GM12865 (cell line): ENCODE measurements around the gene PSD4.

ENCODE experiments used
- DNase-seq: peaks from one replicate; pipeline ENCODE4 v3.0.0; 2010; ENCODE audit warnings: low read depth
- H3K4me3 ChIP-seq: 2 replicates; pipeline ENCODE4 v1.5.1; 2011; ENCODE audit warnings: mild to moderate bottlenecking, low read depth, low read length, control low read depth
- CTCF ChIP-seq: IDR thresholded peaks from 2 replicates; pipeline ENCODE4 v1.5.1; 2011; ENCODE audit warnings: low read length, control low read depth, low read depth, inconsistent platforms; ENCODE audit not compliant: insufficient read depth; ENCODE audit errors: missing control alignments

The PSD4 gene

GRCh38 chr2:113173542-113174375 lies at the start of gene PSD4:
TSS of gene PSD4 (plus strand) at chr2:113173971. CDS start at chr2:113182457, 8,486 bp downstream.
- peak; percentile 96 for DNase-seq
- peak within 1 kb of the TSS; percentile 82 for H3K4me3 ChIP-seq
- TF ChIP-seq CTCF: no peak

DNA sequence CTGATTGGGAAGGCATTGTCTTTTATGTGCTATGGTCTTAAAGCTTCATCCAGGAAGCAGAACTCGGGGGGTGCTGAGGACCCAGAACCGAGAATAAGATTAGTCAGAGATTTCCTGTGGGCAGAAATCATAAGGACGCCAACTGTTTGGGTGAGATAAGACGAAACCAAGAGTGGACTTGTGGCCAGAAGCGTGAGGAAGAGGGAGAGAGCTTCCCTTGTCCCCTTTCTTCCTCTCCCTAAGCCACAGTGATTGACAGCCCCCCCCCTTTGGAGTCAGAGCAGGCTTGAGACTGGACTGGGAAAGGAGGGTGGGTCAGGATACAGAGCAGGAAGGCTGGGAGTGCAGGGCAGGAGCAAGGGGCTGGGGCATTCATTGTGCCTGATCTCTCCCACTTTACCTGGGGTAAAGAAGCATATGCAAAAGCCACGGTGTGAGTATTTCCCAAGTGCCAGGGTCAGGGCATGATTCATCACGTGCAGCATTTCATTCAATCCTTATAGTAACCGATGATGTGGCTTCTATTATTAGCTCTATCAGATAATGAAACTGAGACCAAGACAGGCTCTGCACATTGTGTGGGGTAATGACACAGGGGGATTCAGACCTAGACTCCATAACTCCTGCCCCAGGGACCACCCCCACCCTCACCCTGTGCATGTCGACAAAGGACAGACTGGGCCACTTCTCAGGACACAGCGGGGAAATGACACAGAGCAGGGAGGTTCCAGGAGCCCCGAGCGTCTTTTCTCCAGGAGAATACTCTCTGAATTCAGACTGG lies 49.4 kb upstream of the PSD4 start:
- no peak overlapping the region for H3K4me3 ChIP-seq
- no peak for TF ChIP-seq CTCF
- peak; percentile 63 for DNase-seq

GRCh38 chr2:113124984-113125855 lies 48.6 kb upstream of the PSD4 start:
- no peak for DNase-seq
- H3K4me3 ChIP-seq: no peak overlapping the region
- no peak for TF ChIP-seq CTCF

DNA sequence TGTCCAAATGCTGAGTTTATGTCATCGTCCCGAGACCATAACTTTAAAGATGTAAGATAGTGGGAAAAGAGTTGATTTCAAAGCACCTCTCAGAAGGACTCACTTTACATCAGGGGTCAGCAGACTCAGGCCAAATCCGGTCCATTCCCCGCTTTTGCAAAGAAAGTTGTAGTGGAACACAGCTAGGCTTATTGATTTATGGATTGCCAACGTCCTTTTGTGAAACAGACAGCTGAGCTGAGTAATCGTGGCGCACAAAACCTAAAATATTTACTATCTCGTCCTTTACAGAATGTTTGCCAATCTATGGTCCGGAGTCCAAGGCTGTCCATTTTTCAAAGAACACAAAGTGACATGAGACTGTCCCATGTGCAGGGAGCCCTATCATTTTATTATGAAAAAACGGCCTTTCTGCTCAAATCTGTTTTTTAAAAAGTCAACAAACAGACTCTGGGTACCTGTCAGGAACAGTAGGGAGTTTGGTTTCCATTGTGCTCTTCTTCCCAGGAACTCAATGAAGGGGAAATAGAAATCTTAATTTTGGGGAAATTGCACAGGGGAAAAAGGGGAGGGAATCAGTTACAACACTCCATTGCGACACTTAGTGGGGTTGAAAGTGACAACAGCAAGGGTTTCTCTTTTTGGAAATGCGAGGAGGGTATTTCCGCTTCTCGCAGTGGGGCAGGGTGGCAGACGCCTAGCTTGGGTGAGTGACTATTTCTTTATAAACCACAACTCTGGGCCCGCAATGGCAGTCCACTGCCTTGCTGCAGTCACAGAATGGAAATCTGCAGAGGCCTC lies 46.7 kb upstream of the PSD4 start, which contains the start of gene IL1RN:
Gene IL1RN (plus strand): TSS at position 754 of the 801 bp plus-strand sequence. CDS start 27 bp downstream, at position 781.
- no peak for TF ChIP-seq CTCF
- DNase-seq: no peak
- H3K4me3 ChIP-seq: no peak within 1 kb of the TSS

GRCh38 chr2:113127646-113128570 lies 45.9 kb upstream of the PSD4 start:
- H3K4me3 ChIP-seq: no peak overlapping the region
- DNase-seq: no peak
- TF ChIP-seq CTCF: no peak
